ENCODE data around the gene NEFH. TPM values are rescaled to one million over a fixed set of nuclear protein-coding genes. Genes with fewer than 3 reads are reported as not detected.

Gene NEFH
- total RNA-seq, 1 donor from 2014 or later, result 2.9 TPM

GRCh38 chr22:29482253-29482652, 2.2 kb downstream of the NEFH start:
- no peak for DNase-seq (ENCODE audit: low read depth, low spot score)
- no peak for TF ChIP-seq CTCF (conservative IDR thresholded peaks at IDR 0.05)
- Mint-ChIP-seq H3K4me1 (peaks cover 24% of the 10 kb centered on the region), H3K36me3 (ENCODE audit: low read depth) (no peaks in the 10 kb centered on the region), H3K4me3 (no peak overlapping the region), H3K27ac (ENCODE audit: unreplicated experiment) (no peak overlapping the region), H3K9me3 (no peaks in the 10 kb centered on the region), H3K27me3 (ENCODE audit: low read depth) (peaks cover 53% of the 10 kb centered on the region)

DNA sequence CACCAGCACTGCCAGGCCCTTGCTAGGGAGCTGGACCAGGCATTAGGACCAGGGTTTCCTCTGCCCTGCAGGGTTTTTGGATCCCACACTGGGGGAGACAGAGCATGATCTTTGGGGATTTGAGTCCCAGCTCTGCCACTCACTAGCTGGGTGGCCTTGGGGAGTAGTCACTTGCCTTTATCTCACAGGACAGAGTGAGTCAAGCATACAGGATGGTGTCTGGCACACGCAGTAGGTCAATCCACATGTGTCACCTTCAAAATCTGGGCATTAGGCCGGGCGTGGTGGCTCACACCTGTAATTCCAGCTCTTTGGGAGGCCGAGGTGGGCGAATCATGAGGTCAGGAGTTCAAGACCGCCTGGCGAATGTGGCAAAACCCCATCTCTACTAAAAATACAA, 2.7 kb downstream of the NEFH start:
- H3K27ac Mint-ChIP-seq (ENCODE audit: unreplicated experiment), result no peak overlapping the region
- H3K4me1 Mint-ChIP-seq, result peaks cover 24% of the 10 kb centered on the region
- H3K36me3 Mint-ChIP-seq (ENCODE audit: low read depth), result no peaks in the 10 kb centered on the region
- no peak for DNase-seq (ENCODE audit: low read depth, low spot score)
- no peaks in the 10 kb centered on the region for H3K9me3 Mint-ChIP-seq
- no peak overlapping the region for H3K4me3 Mint-ChIP-seq
- TF ChIP-seq CTCF (conservative IDR thresholded peaks at IDR 0.05), result no peak
- peaks cover 48% of the 10 kb centered on the region for H3K27me3 Mint-ChIP-seq (ENCODE audit: low read depth)

DNA sequence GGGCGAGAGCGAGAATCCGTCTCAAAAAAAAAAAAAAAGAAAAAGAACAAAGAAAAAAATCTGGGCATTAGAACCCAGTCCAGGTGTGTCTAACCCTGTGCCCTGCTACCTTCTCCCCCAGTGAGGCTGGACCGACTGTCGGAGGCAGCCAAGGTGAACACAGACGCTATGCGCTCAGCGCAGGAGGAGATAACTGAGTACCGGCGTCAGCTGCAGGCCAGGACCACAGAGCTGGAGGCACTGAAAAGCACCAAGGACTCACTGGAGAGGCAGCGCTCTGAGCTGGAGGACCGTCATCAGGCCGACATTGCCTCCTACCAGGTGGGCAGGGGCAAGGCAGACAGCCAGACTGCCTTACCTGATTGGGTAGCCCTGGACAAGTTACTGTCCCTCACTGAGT, 3.2 kb downstream of the NEFH start:
- H3K36me3 Mint-ChIP-seq (ENCODE audit: low read depth), result no peaks in the 10 kb centered on the region
- no peak for DNase-seq (ENCODE audit: low read depth, low spot score)
- peaks cover 24% of the 10 kb centered on the region for H3K4me1 Mint-ChIP-seq
- no peak for TF ChIP-seq CTCF (conservative IDR thresholded peaks at IDR 0.05)
- H3K27ac Mint-ChIP-seq (ENCODE audit: unreplicated experiment), result no peak overlapping the region
- H3K27me3 Mint-ChIP-seq (ENCODE audit: low read depth), result peaks cover 43% of the 10 kb centered on the region
- H3K4me3 Mint-ChIP-seq, result no peak overlapping the region
- H3K9me3 Mint-ChIP-seq, result no peaks in the 10 kb centered on the region

- Mint-ChIP-seq H3K27me3 (ENCODE audit: low read depth) (peaks cover 29% of the 10 kb centered on the region), H3K4me1 (peaks cover 15% of the 10 kb centered on the region), H3K27ac (ENCODE audit: unreplicated experiment) (no peak overlapping the region), H3K9me3 (peaks cover 3% of the 10 kb centered on the region), H3K36me3 (ENCODE audit: low read depth) (peaks cover 5% of the 10 kb centered on the region), H3K4me3 (no peak overlapping the region)
- no peak for DNase-seq (ENCODE audit: low read depth, low spot score)
- no peak for TF ChIP-seq CTCF (conservative IDR thresholded peaks at IDR 0.05)
Measured at GRCh38 chr22:29484642-29485041, 4.6 kb downstream of the NEFH start.

DNA sequence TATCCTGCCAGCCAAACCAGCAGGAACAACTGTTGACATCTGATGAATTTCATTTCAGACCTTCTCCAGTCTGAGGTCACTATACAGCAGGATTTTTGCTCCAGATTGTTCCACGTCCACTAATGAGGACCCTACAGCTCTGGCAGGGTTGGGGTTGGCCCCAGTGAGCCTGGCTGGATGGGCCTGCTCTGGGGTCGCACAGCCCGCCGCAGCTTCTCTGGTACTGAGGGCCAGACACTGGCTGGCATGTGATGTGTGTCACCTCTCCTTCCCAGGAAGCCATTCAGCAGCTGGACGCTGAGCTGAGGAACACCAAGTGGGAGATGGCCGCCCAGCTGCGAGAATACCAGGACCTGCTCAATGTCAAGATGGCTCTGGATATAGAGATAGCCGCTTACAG, 5.4 kb downstream of the NEFH start:
- H3K9me3 Mint-ChIP-seq, result peaks cover 3% of the 10 kb centered on the region
- no peak for TF ChIP-seq CTCF (conservative IDR thresholded peaks at IDR 0.05)
- no peak overlapping the region for H3K4me3 Mint-ChIP-seq
- peaks cover 5% of the 10 kb centered on the region for H3K36me3 Mint-ChIP-seq (ENCODE audit: low read depth)
- peaks cover 13% of the 10 kb centered on the region for H3K4me1 Mint-ChIP-seq
- H3K27ac Mint-ChIP-seq (ENCODE audit: unreplicated experiment), result no peak overlapping the region
- peaks cover 23% of the 10 kb centered on the region for H3K27me3 Mint-ChIP-seq (ENCODE audit: low read depth)
- DNase-seq (ENCODE audit: low read depth, low spot score), result no peak

Data from neural crest cell (in vitro differentiated cells).